ENCODE results near the gene RMC1. TPM values are rescaled to one million over a fixed set of nuclear protein-coding genes. Genes with fewer than 3 reads are reported as not detected.

RMC1 gene
- total RNA-seq, 1 experiment from 2014 or later = 39.8 TPM

GRCh38 chr18:23470620-23471387 lies 32.5 kb upstream of the RMC1 start:
- TF ChIP-seq EZH2 (IDR thresholded peaks at IDR 0.05; ENCODE audit: borderline replicate concordance, low read depth, low read length, poor library complexity, severe bottlenecking) (no peak), CTCF (conservative IDR thresholded peaks at IDR 0.05; ENCODE audit: low read depth, low read length) (no peak)
- H3K4me3 ChIP-seq (ENCODE audit: low read depth, low read length, poor library complexity, severe bottlenecking) = no peak overlapping the region
- no peaks in the 10 kb centered on the region for H3K27me3 ChIP-seq (replicated peaks; ENCODE audit: insufficient read depth, low read depth, low read length, poor library complexity)
- POLR2A ChIA-PET (ENCODE audit: low non-redundant PET) = no interaction called here
- intact Hi-C loops (cut with micrococcal nuclease; ENCODE audit: unreplicated experiment) = no loop called here
- no peaks in the 10 kb centered on the region for H3K9me3 ChIP-seq (ENCODE audit: low read depth, low read length, poor library complexity, severe bottlenecking)
- BruUV-seq (replicated peaks) = no TSS peak
- CTCF ChIA-PET = no interaction called here
- no peak for DNase-seq (ENCODE audit: low spot score)
- peaks cover 43% of the 10 kb centered on the region for H3K36me3 ChIP-seq (ENCODE audit: insufficient read depth, low read length, poor library complexity, severe bottlenecking)
- no peaks in the 10 kb centered on the region for H3K4me1 ChIP-seq (ENCODE audit: insufficient read depth, low read length, poor library complexity, severe bottlenecking)
- no peak overlapping the region for H3K27ac ChIP-seq (ENCODE audit: low read depth, low read length, poor library complexity, severe bottlenecking)

GRCh38 chr18:23471486-23471885 lies 31.8 kb upstream of the RMC1 start:
- Histone ChIP-seq H3K27me3 (replicated peaks; ENCODE audit: insufficient read depth, low read depth, low read length, poor library complexity) (no peaks in the 10 kb centered on the region), H3K4me3 (ENCODE audit: low read depth, low read length, poor library complexity, severe bottlenecking) (no peak overlapping the region), H3K4me1 (ENCODE audit: insufficient read depth, low read length, poor library complexity, severe bottlenecking) (no peaks in the 10 kb centered on the region), H3K27ac (ENCODE audit: low read depth, low read length, poor library complexity, severe bottlenecking) (no peak overlapping the region), H3K9me3 (ENCODE audit: low read depth, low read length, poor library complexity, severe bottlenecking) (no peaks in the 10 kb centered on the region), H3K36me3 (ENCODE audit: insufficient read depth, low read length, poor library complexity, severe bottlenecking) (peaks cover 38% of the 10 kb centered on the region)
- CTCF ChIA-PET = no interaction called here
- TF ChIP-seq EZH2 (IDR thresholded peaks at IDR 0.05; ENCODE audit: borderline replicate concordance, low read depth, low read length, poor library complexity, severe bottlenecking) (no peak), CTCF (conservative IDR thresholded peaks at IDR 0.05; ENCODE audit: low read depth, low read length) (no peak)
- DNase-seq (ENCODE audit: low spot score) = no peak
- intact Hi-C loops (cut with micrococcal nuclease; ENCODE audit: unreplicated experiment) = no loop called here
- POLR2A ChIA-PET (ENCODE audit: low non-redundant PET) = no interaction called here
- BruUV-seq (replicated peaks) = no TSS peak

GRCh38 chr18:23479829-23480505 lies 23.3 kb upstream of the RMC1 start:
- intact Hi-C loops (cut with micrococcal nuclease; ENCODE audit: unreplicated experiment) = no loop called here
- BruUV-seq (replicated peaks) = no TSS peak
- ChIA-PET POLR2A (ENCODE audit: low non-redundant PET) (no interaction called here), CTCF (no interaction called here)
- no peak for DNase-seq (ENCODE audit: low spot score)
- no peaks in the 10 kb centered on the region for H3K4me1 ChIP-seq (ENCODE audit: insufficient read depth, low read length, poor library complexity, severe bottlenecking)
- no peaks in the 10 kb centered on the region for H3K9me3 ChIP-seq (ENCODE audit: low read depth, low read length, poor library complexity, severe bottlenecking)
- H3K36me3 ChIP-seq (ENCODE audit: insufficient read depth, low read length, poor library complexity, severe bottlenecking) = peaks cover 38% of the 10 kb centered on the region
- no peak overlapping the region for H3K27ac ChIP-seq (ENCODE audit: low read depth, low read length, poor library complexity, severe bottlenecking)
- no peak overlapping the region for H3K4me3 ChIP-seq (ENCODE audit: low read depth, low read length, poor library complexity, severe bottlenecking)
- H3K27me3 ChIP-seq (replicated peaks; ENCODE audit: insufficient read depth, low read depth, low read length, poor library complexity) = no peaks in the 10 kb centered on the region
- no peak for TF ChIP-seq EZH2 (IDR thresholded peaks at IDR 0.05; ENCODE audit: borderline replicate concordance, low read depth, low read length, poor library complexity, severe bottlenecking)
- TF ChIP-seq CTCF (conservative IDR thresholded peaks at IDR 0.05; ENCODE audit: low read depth, low read length) = no peak
